ENCODE data around the gene ACER3.
"Not testable (repeated sequence)": the region's sequence is repeated elsewhere in the genome, so short reads cannot be mapped to it uniquely, and the experiment has no call there.

The ACER3 gene

GRCh38 chr11:76836613-76837291, 24.0 kb upstream of the ACER3 start:
- no peak for DNase-seq (ENCODE audit: low read depth in 2 of 2)

GRCh38 chr11:76837696-76838677, 22.7 kb upstream of the ACER3 start:
- DNase-seq (ENCODE audit: low read depth in 2 of 2): no peak

GRCh38 chr11:76838678-76839068, 22.0 kb upstream of the ACER3 start:
- DNase-seq (ENCODE audit: low read depth in 2 of 2): no peak

GRCh38 chr11:76839311-76839710, 21.4 kb upstream of the ACER3 start:
- no peak for DNase-seq (ENCODE audit: low read depth in 2 of 2)

- no peak for DNase-seq (ENCODE audit: low read depth in 2 of 2)
Observed at GRCh38 chr11:76841923-76842452, 18.7 kb upstream of the ACER3 start.

GRCh38 chr11:76843907-76844306, 16.8 kb upstream of the ACER3 start:
- DNase-seq (ENCODE audit: low read depth in 2 of 2): no peak

GRCh38 chr11:76844511-76844910, 16.2 kb upstream of the ACER3 start:
- no peak for DNase-seq (ENCODE audit: low read depth in 2 of 2)

- DNase-seq (ENCODE audit: low read depth in 2 of 2): no peak
Observed at GRCh38 chr11:76845069-76845468, 15.6 kb upstream of the ACER3 start.

GRCh38 chr11:76846441-76846840, 14.3 kb upstream of the ACER3 start:
- DNase-seq (ENCODE audit: low read depth in 2 of 2): no peak

GRCh38 chr11:76849376-76849775, 11.3 kb upstream of the ACER3 start:
- DNase-seq (ENCODE audit: low read depth in 2 of 2): no peak

- no peak for DNase-seq (ENCODE audit: low read depth in 2 of 2)
Observed at GRCh38 chr11:76850130-76850529, 10.6 kb upstream of the ACER3 start.

- DNase-seq (ENCODE audit: low read depth in 2 of 2): no peak
Observed at GRCh38 chr11:76850815-76851214, 9.9 kb upstream of the ACER3 start.

- no peak for DNase-seq (ENCODE audit: low read depth in 2 of 2)
Observed at GRCh38 chr11:76854709-76855108, 6.0 kb upstream of the ACER3 start.

GRCh38 chr11:76855670-76856069, 5.0 kb upstream of the ACER3 start:
- not testable (repeated sequence) for DNase-seq (ENCODE audit: low read depth in 2 of 2)

GRCh38 chr11:76856106-76856505, 4.6 kb upstream of the ACER3 start:
- DNase-seq (ENCODE audit: low read depth in 2 of 2): no peak

- no peak for DNase-seq (ENCODE audit: low read depth in 2 of 2)
Observed at GRCh38 chr11:76856571-76856970, 4.1 kb upstream of the ACER3 start.

GRCh38 chr11:76857781-76858410, 2.8 kb upstream of the ACER3 start:
- no peak for DNase-seq (ENCODE audit: low read depth in 2 of 2)

- DNase-seq (ENCODE audit: low read depth in 2 of 2): no peak
Observed at GRCh38 chr11:76859708-76860227, 950 bp upstream of the ACER3 start.

- no peak for DNase-seq (ENCODE audit: low read depth in 2 of 2)
Observed at GRCh38 chr11:76861490-76861953, 804 bp downstream of the ACER3 start.

GRCh38 chr11:76862794-76863193, 2.1 kb downstream of the ACER3 start:
- DNase-seq (ENCODE audit: low read depth in 2 of 2): not testable (repeated sequence)

GRCh38 chr11:76863196-76863777, 2.6 kb downstream of the ACER3 start:
- DNase-seq (ENCODE audit: low read depth in 2 of 2): no peak

All from stimulated activated CD8-positive, alpha-beta memory T cell treated with anti-CD3 and anti-CD28 coated beads, Interleukin-15, amount 100 ng/mL, for 4 hours (primary cell).